Ectodermal cell (in vitro differentiated cells): ENCODE measurements around the gene FXN.

ENCODE experiments used
- H3K27ac ChIP-seq: 2 replicates; pipeline ENCODE4 v1.7.0; 2013; ENCODE audit warnings: mild to moderate bottlenecking, low read depth, low read length; ENCODE audit not compliant: insufficient read depth, poor library complexity, severe bottlenecking
- H3K27me3 ChIP-seq: 2 replicates; pipeline ENCODE4 v1.7.0; 2013; ENCODE audit warnings: mild to moderate bottlenecking, low read length; ENCODE audit not compliant: insufficient read depth, control insufficient read depth, poor library complexity, severe bottlenecking
- H3K36me3 ChIP-seq: one replicate; pipeline ENCODE4 v1.7.0; 2013; ENCODE audit warnings: low read length; ENCODE audit not compliant: control insufficient read depth, insufficient read depth
- H3K4me1 ChIP-seq: one replicate; pipeline ENCODE4 v1.7.0; 2013; ENCODE audit warnings: low read length; ENCODE audit not compliant: control insufficient read depth, insufficient read depth
- H3K4me3 ChIP-seq: 2 replicates; pipeline ENCODE4 v1.7.0; 2013; ENCODE audit warnings: low read depth, low read length, control low read depth; ENCODE audit not compliant: insufficient read depth
- H3K9me3 ChIP-seq: 2 replicates; pipeline ENCODE4 v1.7.0; 2013; ENCODE audit warnings: mild to moderate bottlenecking, low read length, moderate library complexity; ENCODE audit not compliant: control insufficient read depth
- WGBS, 2 experiments: methylation state at CpG; one replicate each; pipeline ENCODE4 v1.1.7; 2013; ENCODE audit warnings: missing lambda C conversion rate in 2 of 2; 5-methylcytosine and 5-hydroxymethylcytosine counted together

FXN gene

DNA sequence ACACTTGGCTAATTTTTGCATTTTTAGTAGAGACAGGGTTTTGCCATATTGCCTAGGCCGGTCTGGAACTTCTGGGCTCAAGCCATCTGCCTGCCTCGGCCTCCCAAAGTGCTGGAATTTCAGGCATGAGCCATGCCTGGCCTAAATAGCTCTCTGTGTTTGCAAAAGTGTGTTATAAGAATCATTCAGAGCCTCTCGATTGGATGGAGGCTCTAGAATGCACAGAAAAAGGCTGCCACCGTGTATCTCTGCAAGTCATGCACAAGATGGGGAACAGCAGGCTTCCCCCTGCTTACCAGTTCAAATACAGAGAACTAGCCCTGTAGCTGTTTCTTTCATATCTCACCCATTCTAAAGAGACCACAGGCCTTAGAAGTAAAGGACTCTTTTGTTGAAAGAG, 28.3 kb downstream of the FXN start:
- H3K36me3 ChIP-seq, result peaks cover 28% of the 10 kb centered on the region
- H3K9me3 ChIP-seq, result no peaks in the 10 kb centered on the region
- no peaks in the 10 kb centered on the region for H3K27me3 ChIP-seq
- no peak overlapping the region for H3K4me3 ChIP-seq
- WGBS, 2 experiments, result 83 to 86% methylated on average over 4 of the region's 4 CpGs
- no peak overlapping the region for H3K27ac ChIP-seq
- H3K4me1 ChIP-seq, result no peaks in the 10 kb centered on the region

DNA sequence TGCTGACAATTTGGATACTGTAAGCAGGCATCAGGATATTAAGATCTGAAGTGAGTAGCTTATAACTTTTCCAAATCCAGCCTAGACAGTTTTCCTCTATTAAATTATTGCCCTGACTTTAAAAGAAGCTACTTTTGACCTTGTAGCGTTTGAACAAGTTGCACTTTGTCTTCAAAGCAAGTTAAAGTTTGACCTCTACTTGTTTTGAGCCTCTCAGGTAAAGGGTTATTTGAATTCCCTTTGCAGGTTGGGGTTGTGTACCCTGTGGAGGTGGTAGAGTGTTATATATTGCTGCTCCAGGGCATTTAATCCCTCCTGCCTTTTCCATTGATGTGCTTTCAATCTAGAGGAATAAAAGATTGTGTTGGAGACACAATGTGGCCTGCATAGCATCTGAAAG, 30.1 kb downstream of the FXN start:
- H3K4me1 ChIP-seq, result no peaks in the 10 kb centered on the region
- 89% methylated on average over 1 of the region's 1 CpG for WGBS, 2 experiments
- H3K27ac ChIP-seq, result no peak overlapping the region
- no peaks in the 10 kb centered on the region for H3K9me3 ChIP-seq
- no peaks in the 10 kb centered on the region for H3K27me3 ChIP-seq
- peaks cover 28% of the 10 kb centered on the region for H3K36me3 ChIP-seq
- H3K4me3 ChIP-seq, result no peak overlapping the region

DNA sequence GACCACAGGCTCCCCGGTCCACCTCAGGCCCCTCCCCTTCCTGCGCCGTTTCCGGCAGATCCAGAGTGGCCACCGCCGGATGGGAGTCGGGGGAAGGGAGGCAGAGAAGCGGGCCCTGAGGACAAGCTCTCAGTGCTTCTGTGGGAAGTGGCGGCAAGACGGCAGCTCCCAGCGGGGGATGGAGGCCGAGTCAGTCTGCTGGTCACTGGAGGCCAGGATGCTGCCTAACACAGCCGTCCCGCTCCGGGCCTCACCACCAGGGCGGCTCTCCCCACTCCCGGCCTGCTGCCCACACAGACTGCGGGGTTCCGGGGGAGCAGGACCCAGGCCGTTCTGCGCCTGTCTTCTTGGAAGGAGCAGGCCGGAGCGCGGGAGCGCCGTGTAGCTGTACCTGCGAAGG, 31.4 kb downstream of the FXN start:
- H3K27me3 ChIP-seq, result no peaks in the 10 kb centered on the region
- WGBS, 2 experiments, result 92 to 93% methylated on average over 26 to 27 of the region's 27 CpGs
- no peak overlapping the region for H3K27ac ChIP-seq
- H3K4me1 ChIP-seq, result no peaks in the 10 kb centered on the region
- peaks cover 28% of the 10 kb centered on the region for H3K36me3 ChIP-seq
- no peaks in the 10 kb centered on the region for H3K9me3 ChIP-seq
- no peak overlapping the region for H3K4me3 ChIP-seq

DNA sequence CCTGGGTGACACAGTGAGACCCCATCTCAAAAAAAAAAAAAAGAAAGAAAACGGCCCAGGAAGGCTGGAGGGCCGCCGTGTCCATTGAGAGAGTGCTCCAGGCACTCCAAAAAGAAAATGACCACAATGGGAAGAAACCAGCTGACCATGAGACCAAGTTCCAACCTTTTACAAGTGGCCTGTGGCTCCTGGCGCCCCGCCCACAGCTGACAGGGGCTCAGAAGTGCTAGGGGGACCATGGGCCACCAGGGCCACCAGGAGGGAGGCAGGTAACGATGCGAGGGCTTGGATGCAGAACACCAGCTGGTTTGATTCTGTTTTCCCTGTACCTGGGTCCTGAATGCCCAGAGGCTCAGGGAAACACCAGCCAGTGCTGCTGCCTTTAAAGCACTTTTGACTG, 34.6 kb downstream of the FXN start:
- Histone ChIP-seq H3K9me3 (no peaks in the 10 kb centered on the region), H3K4me1 (no peaks in the 10 kb centered on the region), H3K36me3 (peaks cover 20% of the 10 kb centered on the region), H3K4me3 (no peak overlapping the region), H3K27me3 (no peaks in the 10 kb centered on the region), H3K27ac (no peak overlapping the region)
- 87 to 88% methylated on average over 7 of the region's 7 CpGs for WGBS, 2 experiments

DNA sequence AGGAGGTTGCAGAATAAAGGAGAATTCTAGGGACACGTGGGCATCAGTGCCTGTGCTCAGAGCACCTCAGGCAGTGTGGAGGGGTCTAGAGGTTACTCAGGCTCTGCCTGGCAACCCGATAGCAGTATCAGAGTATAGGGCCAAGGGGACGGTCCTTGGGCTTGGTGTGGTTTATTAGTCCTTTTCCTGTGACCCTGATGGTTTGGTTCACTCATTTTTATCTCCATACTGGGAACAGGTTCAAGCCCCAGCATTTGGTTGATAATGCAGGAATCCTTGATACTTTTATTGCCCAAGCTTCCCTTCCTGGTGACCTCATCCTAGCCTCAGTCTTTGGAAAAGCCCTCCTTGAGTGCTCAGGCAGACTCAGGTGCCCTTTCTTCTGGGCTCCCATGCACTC, 35.5 kb downstream of the FXN start:
- 72 to 80% methylated on average over 3 of the region's 3 CpGs for WGBS, 2 experiments
- Histone ChIP-seq H3K4me1 (no peaks in the 10 kb centered on the region), H3K4me3 (no peak overlapping the region), H3K27ac (no peak overlapping the region), H3K36me3 (peaks cover 13% of the 10 kb centered on the region), H3K27me3 (no peaks in the 10 kb centered on the region), H3K9me3 (no peaks in the 10 kb centered on the region)

DNA sequence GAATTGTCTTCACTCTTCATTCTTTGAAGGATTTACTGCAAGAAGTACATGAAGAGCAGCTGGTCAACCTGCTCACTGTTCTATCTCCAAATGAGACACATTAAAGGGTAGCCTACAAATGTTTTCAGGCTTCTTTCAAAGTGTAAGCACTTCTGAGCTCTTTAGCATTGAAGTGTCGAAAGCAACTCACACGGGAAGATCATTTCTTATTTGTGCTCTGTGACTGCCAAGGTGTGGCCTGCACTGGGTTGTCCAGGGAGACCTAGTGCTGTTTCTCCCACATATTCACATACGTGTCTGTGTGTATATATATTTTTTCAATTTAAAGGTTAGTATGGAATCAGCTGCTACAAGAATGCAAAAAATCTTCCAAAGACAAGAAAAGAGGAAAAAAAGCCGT, 37.6 kb downstream of the FXN start:
- WGBS, 2 experiments, result 90 to 96% methylated on average over 3 to 4 of the region's 4 CpGs
- Histone ChIP-seq H3K27me3 (no peaks in the 10 kb centered on the region), H3K27ac (no peak overlapping the region), H3K9me3 (no peaks in the 10 kb centered on the region), H3K36me3 (no peaks in the 10 kb centered on the region), H3K4me3 (no peak overlapping the region), H3K4me1 (no peaks in the 10 kb centered on the region)

DNA sequence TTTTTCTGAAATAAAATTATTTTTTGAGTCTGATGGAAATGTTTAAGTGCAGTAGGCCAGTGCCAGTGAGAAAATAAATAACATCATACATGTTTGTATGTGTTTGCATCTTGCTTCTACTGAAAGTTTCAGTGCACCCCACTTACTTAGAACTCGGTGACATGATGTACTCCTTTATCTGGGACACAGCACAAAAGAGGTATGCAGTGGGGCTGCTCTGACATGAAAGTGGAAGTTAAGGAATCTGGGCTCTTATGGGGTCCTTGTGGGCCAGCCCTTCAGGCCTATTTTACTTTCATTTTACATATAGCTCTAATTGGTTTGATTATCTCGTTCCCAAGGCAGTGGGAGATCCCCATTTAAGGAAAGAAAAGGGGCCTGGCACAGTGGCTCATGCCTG, 39.2 kb downstream of the FXN start:
- no peak overlapping the region for H3K27ac ChIP-seq
- no peaks in the 10 kb centered on the region for H3K36me3 ChIP-seq
- WGBS, 2 experiments, result 92 to 100% methylated on average over 2 of the region's 2 CpGs
- no peaks in the 10 kb centered on the region for H3K4me1 ChIP-seq
- no peaks in the 10 kb centered on the region for H3K9me3 ChIP-seq
- H3K27me3 ChIP-seq, result no peaks in the 10 kb centered on the region
- H3K4me3 ChIP-seq, result no peak overlapping the region

DNA sequence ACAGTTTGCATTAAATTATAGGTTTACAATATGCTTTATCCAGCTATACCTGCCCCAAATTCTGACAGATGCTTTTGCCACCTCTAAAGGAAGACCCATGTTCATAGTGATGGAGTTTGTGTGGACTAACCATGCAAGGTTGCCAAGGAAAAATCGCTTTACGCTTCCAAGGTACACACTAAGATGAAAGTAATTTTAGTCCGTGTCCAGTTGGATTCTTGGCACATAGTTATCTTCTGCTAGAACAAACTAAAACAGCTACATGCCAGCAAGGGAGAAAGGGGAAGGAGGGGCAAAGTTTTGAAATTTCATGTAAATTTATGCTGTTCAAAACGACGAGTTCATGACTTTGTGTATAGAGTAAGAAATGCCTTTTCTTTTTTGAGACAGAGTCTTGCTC, 41.0 kb downstream of the FXN start:
- H3K4me1 ChIP-seq, result no peaks in the 10 kb centered on the region

DNA sequence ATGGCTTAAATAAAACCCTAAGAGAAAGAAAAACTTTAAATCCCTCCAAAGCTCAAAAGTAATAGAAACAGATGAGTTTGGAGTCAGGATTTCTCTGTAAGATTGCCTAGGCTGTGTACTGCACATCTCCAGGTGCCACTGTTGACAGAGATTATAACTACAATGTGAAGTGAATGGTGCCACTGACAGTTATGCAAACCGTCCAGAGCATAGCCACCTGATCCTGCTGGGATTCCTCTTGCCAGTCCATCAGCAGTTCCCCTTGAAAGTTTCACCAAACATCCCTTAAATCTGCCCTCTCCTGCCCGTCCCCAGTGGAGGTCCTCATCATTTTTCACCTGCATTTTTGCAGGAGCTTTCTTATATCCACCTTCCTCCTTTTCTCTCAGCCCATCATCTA, 42.5 kb downstream of the FXN start:
- H3K36me3 ChIP-seq, result no peaks in the 10 kb centered on the region
- no peaks in the 10 kb centered on the region for H3K9me3 ChIP-seq
- no peaks in the 10 kb centered on the region for H3K4me1 ChIP-seq
- no peak overlapping the region for H3K27ac ChIP-seq
- 83 to 85% methylated on average over 2 of the region's 2 CpGs for WGBS, 2 experiments
- H3K4me3 ChIP-seq, result no peak overlapping the region
- H3K27me3 ChIP-seq, result no peaks in the 10 kb centered on the region

More for the DNA sequence above, 41.0 kb downstream of the FXN start:
- Histone ChIP-seq H3K36me3 (no peaks in the 10 kb centered on the region), H3K27me3 (no peaks in the 10 kb centered on the region), H3K4me3 (no peak overlapping the region), H3K9me3 (no peaks in the 10 kb centered on the region), H3K27ac (no peak overlapping the region)
- WGBS, 2 experiments, result 93 to 95% methylated on average over 5 of the region's 5 CpGs

DNA sequence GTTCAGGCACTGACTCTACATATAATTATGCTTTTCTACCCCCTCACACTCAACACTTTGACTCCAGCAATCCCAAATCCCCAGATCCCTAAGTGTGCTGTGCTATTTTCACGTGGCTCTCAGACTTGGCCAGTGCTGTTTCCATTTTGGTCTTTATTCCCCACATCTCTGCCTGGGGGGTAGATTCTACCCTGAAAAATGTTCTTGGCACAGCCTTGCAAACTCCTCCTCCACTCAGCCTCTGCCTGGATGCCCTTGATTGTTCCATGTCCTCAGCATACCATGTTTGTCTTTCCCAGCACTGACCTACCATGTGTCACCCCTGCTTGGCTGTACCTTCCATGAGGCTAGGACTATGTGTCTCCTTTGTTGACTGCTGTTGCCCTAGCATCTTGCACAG, 43.0 kb downstream of the FXN start:
- 84 to 93% methylated on average over 1 of the region's 1 CpG for WGBS, 2 experiments

DNA sequence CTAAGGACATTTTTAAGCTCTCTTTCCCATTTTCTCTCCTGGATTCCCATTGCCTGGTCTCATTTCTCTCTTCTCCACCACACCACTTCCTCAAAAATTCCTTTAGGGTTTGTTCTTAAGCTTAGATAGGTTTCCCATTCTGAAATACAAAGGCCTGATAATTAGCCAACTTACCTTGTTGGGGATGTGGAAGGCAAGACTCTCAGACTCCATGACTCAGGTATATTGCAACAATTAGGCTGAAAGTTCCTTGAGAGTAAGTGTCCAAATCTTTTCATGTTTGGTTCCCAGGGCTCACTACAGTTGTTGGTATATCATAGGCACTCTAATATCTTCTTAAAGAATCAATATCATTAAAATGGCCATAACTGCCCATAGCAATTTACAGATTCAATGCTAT, 43.6 kb downstream of the FXN start:
- Histone ChIP-seq H3K36me3 (no peaks in the 10 kb centered on the region), H3K4me3 (no peak overlapping the region), H3K4me1 (no peaks in the 10 kb centered on the region), H3K27ac (no peak overlapping the region), H3K27me3 (no peaks in the 10 kb centered on the region), H3K9me3 (no peaks in the 10 kb centered on the region)

More for the DNA sequence above, 43.0 kb downstream of the FXN start:
- Histone ChIP-seq H3K9me3 (no peaks in the 10 kb centered on the region), H3K4me3 (no peak overlapping the region), H3K27me3 (no peaks in the 10 kb centered on the region), H3K36me3 (no peaks in the 10 kb centered on the region), H3K4me1 (no peaks in the 10 kb centered on the region), H3K27ac (no peak overlapping the region)
